ENCODE results near the gene TFAM.
"Not testable (repeated sequence)": the region's sequence is repeated elsewhere in the genome, so short reads cannot be mapped to it uniquely, and the experiment has no call there.

TFAM gene

DNA sequence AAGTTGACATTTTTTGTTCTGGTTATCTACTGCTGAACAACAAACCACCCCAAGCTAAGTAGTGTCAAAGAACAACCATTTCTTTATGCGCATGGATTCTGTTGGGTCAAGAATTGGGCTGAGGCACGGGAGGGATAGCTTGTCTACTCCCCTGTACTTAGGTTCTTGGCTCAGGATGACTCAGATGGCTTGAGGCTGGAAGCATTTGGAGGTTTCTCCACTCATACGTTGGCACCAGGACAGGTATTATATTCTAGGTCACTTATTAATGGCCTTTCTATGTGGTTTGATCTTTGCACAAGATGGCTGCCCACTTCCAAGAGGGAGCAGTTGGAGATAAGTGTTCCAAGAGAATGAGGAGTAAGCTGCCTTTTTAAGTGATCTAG lies 11.8 kb upstream of the TFAM start:
- DNase-seq, result no peak

DNA sequence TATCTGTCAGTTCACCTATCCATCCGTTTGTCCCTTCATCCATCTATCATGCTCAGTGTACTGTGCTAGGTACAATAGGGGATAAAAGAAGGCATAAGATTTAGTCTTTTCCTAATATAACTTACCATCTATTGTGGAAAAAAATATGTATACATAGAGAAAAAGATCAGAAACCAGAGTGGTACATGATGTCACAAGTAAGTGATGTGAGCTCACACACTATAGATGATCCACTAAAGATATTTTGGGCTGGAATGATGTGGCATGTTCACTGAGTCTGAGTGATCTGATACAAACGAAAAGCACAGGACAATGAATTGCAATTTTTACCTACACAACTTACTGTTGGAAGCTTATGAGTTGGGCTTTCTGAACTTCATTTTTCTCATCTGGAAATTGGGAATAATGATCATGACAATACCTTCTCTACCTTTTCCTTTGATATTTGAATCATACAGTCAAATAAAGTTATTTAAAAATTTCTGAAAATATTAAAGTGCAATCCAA lies 2.7 kb upstream of the TFAM start:
- DNase-seq, result no peak

GRCh38 chr10:58384095-58384494 lies 1.1 kb upstream of the TFAM start:
- peak; percentile 74 for DNase-seq

DNA sequence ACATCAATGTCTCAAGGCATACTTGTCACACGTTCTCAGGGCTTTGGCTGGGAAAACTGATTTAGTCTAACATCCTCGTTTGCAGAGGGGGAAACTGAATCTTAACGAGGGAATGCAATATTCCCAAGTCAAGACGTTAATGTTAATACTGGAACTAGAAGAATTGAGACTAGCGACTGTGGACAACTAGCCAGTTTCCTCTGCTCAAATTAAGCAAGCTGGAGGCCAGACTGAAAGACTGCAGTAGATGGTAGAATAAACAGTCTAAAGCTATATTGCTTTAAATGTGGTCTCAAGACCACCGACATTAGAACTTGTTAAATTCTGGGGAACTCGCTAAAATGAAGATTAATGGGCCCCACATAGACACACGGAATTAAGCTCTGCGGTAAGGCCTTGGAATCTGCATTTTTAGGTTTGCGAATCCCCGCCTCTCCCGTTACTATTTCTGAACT lies 639 bp upstream of the TFAM start:
- DNase-seq, result no peak

GRCh38 chr10:58385784-58386112 lies 538 bp downstream of the TFAM start:
- DNase-seq, result peak; percentile 71

DNA sequence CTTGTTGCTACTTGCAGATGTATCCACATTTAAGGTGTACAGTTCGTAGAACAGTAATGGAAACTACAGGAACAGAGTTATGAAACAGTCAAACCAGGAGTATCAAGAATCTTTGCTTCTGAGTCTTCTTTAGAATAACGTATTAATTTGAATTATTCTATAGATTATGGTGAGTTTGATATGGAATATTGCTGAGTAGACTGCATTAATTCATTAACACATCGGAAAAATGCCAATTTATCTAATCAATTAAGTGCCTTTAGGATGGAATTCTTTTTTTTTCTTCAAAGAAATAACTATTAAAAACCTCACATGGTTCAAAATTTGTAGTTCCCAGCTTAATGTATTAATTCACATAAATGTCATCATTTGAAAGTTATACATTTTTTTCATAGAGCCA lies 3.8 kb downstream of the TFAM start:
- no peak for DNase-seq

DNA sequence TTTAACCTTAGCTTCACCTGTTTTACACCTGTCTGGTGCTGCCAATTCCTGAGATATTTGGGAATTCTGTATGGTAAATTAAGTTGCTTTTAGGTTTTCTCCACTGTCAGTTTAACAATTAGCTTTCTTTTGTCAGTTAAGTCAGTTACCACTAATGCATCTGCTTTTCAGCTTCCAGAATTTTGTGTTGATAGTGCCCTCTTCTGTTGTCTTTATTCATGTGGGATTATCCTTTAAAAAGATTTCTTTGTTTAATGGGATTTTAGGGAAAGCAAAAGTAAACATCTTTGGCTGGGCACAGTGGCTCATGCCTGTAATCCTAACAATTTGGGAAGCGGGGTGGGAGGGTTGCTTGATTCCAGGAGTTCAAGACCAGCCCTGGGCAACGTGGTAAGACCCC lies 8.1 kb downstream of the TFAM start:
- no peak for DNase-seq

DNA sequence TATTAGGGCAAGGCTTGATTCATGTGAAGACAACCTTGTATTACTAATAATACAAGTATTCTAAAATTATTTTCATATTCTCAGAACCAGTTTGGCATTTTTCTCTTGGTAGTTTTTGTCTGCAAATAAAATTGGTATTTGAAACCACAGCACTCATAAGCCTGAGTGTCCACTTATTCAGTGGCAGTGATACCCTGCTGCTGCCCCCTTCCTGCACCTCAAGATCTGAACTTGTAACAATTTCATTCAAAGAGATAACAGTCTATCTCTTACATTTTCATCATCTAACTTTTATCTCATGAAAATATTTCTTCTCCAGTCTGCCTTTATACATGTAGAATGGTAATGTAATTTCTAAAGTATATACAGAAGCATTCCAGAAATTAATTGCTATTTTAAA lies 9.3 kb downstream of the TFAM start:
- DNase-seq, result no peak

- DNase-seq, result no peak
These were observed 10.8 kb downstream of the TFAM start for GRCh38 chr10:58396057-58396456.

GRCh38 chr10:58397830-58398229 lies 12.6 kb downstream of the TFAM start:
- DNase-seq, result no peak

- DNase-seq, result no peak
These were observed 14.2 kb downstream of the TFAM start for GRCh38 chr10:58399410-58399809.

DNA sequence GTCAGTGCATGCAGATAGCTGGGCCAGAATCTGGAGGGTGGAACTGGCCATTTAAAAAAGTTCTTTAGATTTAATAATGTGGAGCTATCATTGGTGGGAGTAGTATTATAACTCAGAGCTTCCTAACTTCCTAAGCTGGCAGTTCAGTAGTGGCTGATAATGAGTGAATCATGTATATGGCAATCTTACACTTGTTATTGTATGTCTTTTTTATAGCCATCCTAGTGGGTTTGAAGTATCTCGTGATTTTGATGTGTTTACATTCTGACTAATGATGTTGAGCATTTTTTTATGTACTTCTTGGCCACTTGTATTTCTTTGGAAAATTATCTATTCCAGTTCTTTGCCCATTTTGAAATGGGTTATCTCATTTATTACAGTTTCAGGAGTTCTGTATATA lies 15.4 kb downstream of the TFAM start:
- DNase-seq, result no peak

DNA sequence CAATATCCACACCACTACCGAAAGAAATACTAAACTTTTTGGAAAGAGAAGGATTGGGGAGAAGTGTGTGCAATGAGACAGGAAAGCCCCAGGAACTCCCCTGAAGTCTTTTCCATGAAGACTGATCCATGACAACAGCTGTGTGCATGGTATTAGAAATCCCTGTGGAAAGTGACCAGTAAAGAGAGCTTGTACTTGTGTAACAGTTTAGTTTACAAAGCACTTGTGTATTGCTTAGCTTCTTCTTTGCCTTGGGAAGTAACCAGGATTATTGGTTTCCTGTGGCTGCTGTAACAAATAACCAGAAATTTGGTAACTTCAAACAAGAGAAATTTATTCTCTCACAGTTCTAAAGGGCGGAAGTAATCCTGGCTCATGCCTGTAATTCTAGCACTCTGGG lies 18.8 kb downstream of the TFAM start:
- DNase-seq, result no peak

GRCh38 chr10:58409956-58410610 lies 24.9 kb downstream of the TFAM start:
- no peak for DNase-seq

DNA sequence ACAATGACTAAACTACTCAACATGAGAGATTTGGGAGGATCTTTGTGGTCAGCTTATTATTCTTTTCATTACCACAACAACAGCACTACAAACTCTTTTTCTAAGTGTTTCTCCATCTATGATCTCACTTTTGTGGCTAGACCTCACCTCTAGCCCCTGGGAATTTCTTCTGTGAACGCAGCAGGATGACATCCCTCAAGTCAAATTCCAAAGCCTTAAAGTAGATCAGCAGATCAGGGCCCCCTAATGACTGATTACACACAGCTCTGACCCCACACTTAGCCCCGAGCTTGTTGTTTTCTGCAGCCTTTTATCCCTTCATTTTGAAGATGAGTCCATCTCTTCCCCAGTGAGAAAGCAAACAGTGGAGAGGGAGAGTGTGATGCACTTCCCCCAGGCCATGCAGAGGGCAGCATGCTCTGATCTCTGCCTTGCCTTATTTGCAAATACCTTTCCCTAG lies 27.3 kb downstream of the TFAM start:
- no peak for DNase-seq

- no peak for DNase-seq
These were observed 29.2 kb downstream of the TFAM start for GRCh38 chr10:58414270-58415041.

GRCh38 chr10:58415757-58416156 lies 30.5 kb downstream of the TFAM start:
- no peak for DNase-seq

DNA sequence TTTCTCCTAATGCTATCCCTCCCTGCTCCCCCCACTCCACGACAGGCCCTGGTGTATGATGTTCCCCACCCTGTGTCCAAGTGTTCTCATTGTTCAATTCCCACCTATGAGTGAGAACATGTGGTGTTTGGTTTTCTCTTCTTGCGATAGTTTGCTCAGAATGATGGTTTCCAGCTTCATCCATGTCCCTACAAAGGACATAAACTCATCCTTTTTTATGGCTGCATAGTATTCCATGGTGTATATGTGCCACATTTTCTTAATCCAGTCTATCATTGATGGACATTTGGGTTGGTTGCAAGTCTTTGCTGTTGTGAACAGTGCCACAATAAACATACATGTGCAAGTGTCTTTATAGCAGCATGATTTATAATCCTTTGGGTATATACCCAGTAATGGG lies 32.7 kb downstream of the TFAM start:
- not testable (repeated sequence) for DNase-seq

DNA sequence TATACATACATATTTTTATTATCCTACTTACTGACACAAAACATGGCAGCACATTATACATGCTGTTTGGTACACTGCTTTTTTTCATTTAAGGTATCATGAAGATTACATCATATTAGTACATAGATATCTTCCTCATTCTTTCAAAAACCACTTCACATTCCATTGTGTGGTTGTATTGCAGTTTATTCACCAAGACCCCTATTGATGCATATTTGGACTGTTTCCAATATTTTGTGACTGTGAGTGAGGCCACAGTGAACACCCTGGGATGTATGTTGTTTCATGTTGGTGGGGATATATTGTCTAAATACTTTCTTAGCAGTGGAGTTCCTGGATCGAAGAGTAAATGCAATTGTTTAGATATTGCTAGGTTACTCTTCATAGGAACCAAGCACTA lies 39.0 kb downstream of the TFAM start:
- DNase-seq, result no peak

DNA sequence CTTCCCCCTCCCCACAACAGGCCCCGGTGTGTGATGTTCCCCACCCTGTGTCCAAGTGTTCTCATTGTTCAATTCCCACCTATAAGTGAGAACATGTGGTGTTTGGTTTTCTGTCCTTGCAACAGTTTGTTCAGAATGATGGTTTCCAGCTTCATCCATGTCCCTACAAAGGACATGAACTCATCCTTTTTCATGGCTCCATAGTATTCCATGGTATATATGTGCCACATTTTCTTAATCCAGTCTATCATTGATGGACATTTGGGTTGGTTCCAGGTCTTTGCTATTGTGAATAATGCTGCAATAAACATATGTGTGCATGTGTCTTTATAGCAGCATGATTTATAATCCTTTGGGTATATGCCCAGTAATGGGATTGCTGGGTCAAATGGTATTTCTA lies 43.2 kb downstream of the TFAM start:
- DNase-seq, result not testable (repeated sequence)

GRCh38 chr10:58431903-58432302 lies 46.7 kb downstream of the TFAM start:
- DNase-seq, result no peak

DNA sequence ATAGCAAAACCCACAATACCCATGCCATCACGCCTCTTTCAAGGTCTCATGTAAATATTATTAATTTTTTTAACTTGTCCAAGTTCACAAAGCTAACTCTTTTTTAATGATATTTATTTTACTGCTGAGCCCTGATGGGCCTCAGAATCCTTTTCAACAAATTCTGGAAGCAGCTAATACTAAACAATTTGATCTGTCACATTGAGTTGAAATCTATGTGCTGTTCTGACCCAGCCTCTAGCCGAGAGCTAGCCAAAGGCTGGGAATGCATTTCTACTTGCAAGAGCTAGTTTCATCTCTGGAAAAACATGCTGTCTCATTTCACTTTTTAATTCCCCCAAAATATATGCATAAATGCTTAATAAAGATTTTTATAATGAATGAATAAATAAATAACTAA lies 47.9 kb downstream of the TFAM start:
- no peak for DNase-seq

GRCh38 chr10:58433571-58433970 lies 48.4 kb downstream of the TFAM start:
- DNase-seq, result no peak

DNA sequence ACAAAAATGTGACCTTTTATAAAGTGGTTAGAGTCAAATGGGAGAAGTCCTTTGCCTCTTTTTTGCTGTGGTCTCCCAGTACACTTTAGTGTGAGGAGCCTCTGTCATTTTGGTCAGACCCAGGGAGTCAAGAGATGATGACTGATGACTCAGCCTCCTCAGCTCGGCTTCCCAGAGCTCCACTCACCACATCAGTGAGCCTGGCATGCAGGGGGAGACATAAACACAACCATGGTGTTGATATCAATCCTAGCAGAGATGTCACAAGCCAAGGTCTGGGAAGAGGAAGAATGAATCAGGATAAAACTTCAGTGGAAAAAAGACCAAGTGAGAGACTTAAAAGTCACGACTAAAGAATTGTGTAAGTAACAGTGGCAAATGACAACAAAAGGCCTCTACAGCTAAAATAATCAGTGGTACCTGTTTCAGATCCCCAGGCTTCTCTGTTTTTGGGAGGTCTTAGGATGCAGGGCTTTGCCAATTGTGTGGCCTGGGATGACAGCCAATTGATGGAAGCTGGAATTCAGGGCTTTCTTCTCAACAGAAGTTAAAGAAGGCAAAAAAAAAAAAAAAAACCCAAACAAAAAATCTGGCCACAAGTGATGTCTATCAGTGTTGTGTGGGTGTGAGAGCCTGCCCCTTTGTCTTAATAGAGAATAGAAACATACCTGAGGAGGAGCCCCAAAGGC lies 50.2 kb downstream of the TFAM start:
- DNase-seq, result no peak

All from hematopoietic multipotent progenitor cell treated with erythropoietin and hydrocortisone succinate and interleukin-3 and kit ligand, for 6 days (in vitro differentiated cells).